Endothelial cell of umbilical vein (primary cell): ENCODE measurements around the gene DDX47. TPM values are rescaled to one million over a fixed set of nuclear protein-coding genes. Genes with fewer than 3 reads are reported as not detected.

Experiments used
- BruUV-seq: library from RNA; stranded (reverse); fragments of 400-500 nt; replicated peaks from 2 replicates; lab custom pipeline; 2021; lab: Mats Ljungman, UMichigan
- CTCF ChIA-PET: fragments of 300-600, 350-600 bp; sonication (Branson Sonifier 250); formaldehyde crosslinking; loops from one replicate; lab custom pipeline; 2021; ENCODE audit warnings: antibody characterized with exemption, inconsistent platforms; lab: Charles Lee
- POLR2A ChIA-PET: fragments of 300-600, 350-600 bp; sonication (Branson Sonifier 250); formaldehyde crosslinking; loops from one replicate; lab custom pipeline; 2021; ENCODE audit warnings: antibody characterized with exemption, inconsistent platforms; lab: Charles Lee
- DNase-seq: peaks from one replicate; pipeline ENCODE4 v3.0.0-alpha.2; 2011; ENCODE audit warnings: low read depth, low spot score
- FAIRE-seq: peaks from 2 replicates; lab custom pipeline; 2011; peaks lifted over from hg19 to GRCh38; lab: Jason Lieb, UNC
- H2AFZ ChIP-seq: 2 replicates; pipeline ENCODE4 v1.6.0; 2012; ENCODE audit warnings: low read depth, low read length, control low read depth, inconsistent platforms
- H3K27ac ChIP-seq: 2 replicates; pipeline ENCODE4 v1.5.1; 2011; ENCODE audit warnings: low read depth, mild to moderate bottlenecking, control low read depth, low read length, moderate library complexity; ENCODE audit not compliant: insufficient read depth
- H3K27me3 ChIP-seq, 2 experiments: 2 replicates each; pipeline versions ENCODE4 v1.6.0 to v1.6.1; 2011; ENCODE audit warnings: low read length in 2 of 2, mixed read lengths in 1 of 2; ENCODE audit not compliant: control insufficient read depth in 2 of 2, insufficient read depth in 2 of 2
- H3K36me3 ChIP-seq, 2 experiments: 2 replicates in 1 of 2; 3 replicates in 1 of 2; pipeline ENCODE4 v1.5.1; 2011; ENCODE audit warnings: low read length in 2 of 2, mild to moderate bottlenecking in 1 of 2, moderate library complexity in 1 of 2; ENCODE audit not compliant: control insufficient read depth in 2 of 2, insufficient read depth in 2 of 2; ENCODE audit errors: extremely low read depth in 1 of 2
- H3K4me1 ChIP-seq: 3 replicates; pipeline ENCODE4 v1.5.1; 2011; ENCODE audit warnings: mild to moderate bottlenecking, low read length; ENCODE audit not compliant: control insufficient read depth, insufficient read depth; ENCODE audit errors: extremely low read depth
- H3K4me2 ChIP-seq: 2 replicates; pipeline ENCODE4 v1.6.1; 2011; ENCODE audit warnings: low read length, control low read depth, mixed read lengths; ENCODE audit not compliant: insufficient read depth
- H3K4me3 ChIP-seq, 3 experiments: fragments of 200-600 bp in 1 of 3; sonication (generic), shearing (Covaris generic) in 1 of 3; replicated peaks in 1 of 3; 2 replicates each; pipeline ENCODE4 v1.5.1; 2011 to 2016; ENCODE audit warnings: control low read depth in 3 of 3, low read length in 3 of 3, mild to moderate bottlenecking in 2 of 3, inconsistent platforms in 1 of 3, low read depth in 1 of 3, moderate library complexity in 1 of 3; ENCODE audit not compliant: insufficient read depth in 1 of 3
- H3K79me2 ChIP-seq: 2 replicates; pipeline ENCODE4 v1.6.0; 2012; ENCODE audit warnings: low read length, inconsistent platforms; ENCODE audit not compliant: control insufficient read depth, insufficient read depth
- H3K9ac ChIP-seq: replicated peaks from 2 replicates; pipeline ENCODE3; 2011; ENCODE audit warnings: low read length, control low read depth; ENCODE audit not compliant: insufficient read depth; ENCODE audit errors: extremely low read depth
- H3K9me1 ChIP-seq: replicated peaks from 3 replicates; pipeline ENCODE4 v1.6.0; 2011; ENCODE audit warnings: mild to moderate bottlenecking, low read length; ENCODE audit not compliant: control insufficient read depth, insufficient read depth; ENCODE audit errors: extremely low read depth
- H3K9me3 ChIP-seq: replicated peaks from 2 replicates; pipeline ENCODE4 v1.5.1; 2012; ENCODE audit warnings: low read length, inconsistent platforms; ENCODE audit not compliant: control insufficient read depth, insufficient read depth
- H4K20me1 ChIP-seq: replicated peaks from 2 replicates; pipeline ENCODE3; 2011; ENCODE audit warnings: mild to moderate bottlenecking, low read length; ENCODE audit not compliant: control insufficient read depth, insufficient read depth; ENCODE audit errors: extremely low read depth
- CTCF ChIP-seq, 2 donors: IDR thresholded peaks; 1 replicate in 1 of 2; 2 replicates in 1 of 2; pipeline ENCODE4 v1.5.1; 2011; ENCODE audit warnings: low read length in 2 of 2, mild to moderate bottlenecking in 2 of 2, moderate library complexity in 2 of 2, control low read depth in 1 of 2, inconsistent platforms in 1 of 2, low read depth in 1 of 2; ENCODE audit not compliant: insufficient read depth in 1 of 2; ENCODE audit errors: extremely low read depth in 1 of 2
- EZH2 ChIP-seq: IDR thresholded peaks from 2 replicates; pipeline ENCODE4 v1.6.1; 2012; ENCODE audit warnings: borderline replicate concordance, low read depth, mild to moderate bottlenecking, moderate library complexity, low read length, inconsistent platforms; ENCODE audit not compliant: severe bottlenecking
- FOS ChIP-seq: IDR thresholded peaks from 2 replicates; pipeline ENCODE4 v1.6.1; 2011; ENCODE audit warnings: mild to moderate bottlenecking, low read length, moderate library complexity, borderline replicate concordance; ENCODE audit not compliant: insufficient read depth
- GATA2 ChIP-seq: IDR thresholded peaks from 2 replicates; pipeline ENCODE4 v1.7.0; 2011; ENCODE audit warnings: low read depth, mild to moderate bottlenecking, moderate library complexity, mixed read lengths, low read length; ENCODE audit not compliant: insufficient read length, insufficient read depth
- JUN ChIP-seq: IDR thresholded peaks from 2 replicates; pipeline ENCODE4 v1.6.1; 2011; ENCODE audit warnings: borderline replicate concordance, low read depth; ENCODE audit not compliant: insufficient read length, insufficient read depth
- MAX ChIP-seq: IDR thresholded peaks from 2 replicates; pipeline ENCODE4 v1.6.1; 2011; ENCODE audit not compliant: insufficient read depth, insufficient read length
- MYC ChIP-seq: IDR thresholded peaks from one replicate; pipeline ENCODE4 v1.6.1; 2011; ENCODE audit warnings: mild to moderate bottlenecking, low read depth, low read length
- POLR2A ChIP-seq: IDR thresholded peaks from 2 replicates; pipeline ENCODE4 v1.6.1; 2012; ENCODE audit warnings: low read depth, mild to moderate bottlenecking, control low read depth, low read length
- POLR2AphosphoS5 ChIP-seq: IDR thresholded peaks from 2 replicates; pipeline ENCODE4 v1.6.1; 2012; ENCODE audit warnings: low read depth, mild to moderate bottlenecking, control low read depth, low read length, moderate library complexity; ENCODE audit not compliant: insufficient read depth
- dilution Hi-C: fragments of 300-500 bp; cut with MboI; formaldehyde crosslinking; loops from one replicate; pipeline ENCODE4 v1.15.0; 2019; ENCODE audit warnings: low sequenced_read_pairs; ENCODE audit not compliant: extremely low pct_ligation_motif_present
- intact Hi-C: fragments of 100-400 bp; cut with micrococcal nuclease; formaldehyde crosslinking; loops from one replicate; pipeline ENCODE4 v1.10.0; 2022
- polyA plus RNA-seq, 4 experiments: library from polyadenylated mRNA; depleted of rRNA in 3 of 4; stranded (reverse) in 3 of 4; unstranded in 1 of 4; fragments of >200 nt; gene quantifications; 2 replicates each; pipeline versions ENCODE4 v1.2.1 to v1.2.3, GENCODE V29; 2011 to 2012; ENCODE audit warnings: missing spikeins in 1 of 4
- total RNA-seq: library from RNA; stranded (reverse); gene quantifications from 2 replicates; pipeline ENCODE4 v1.2.3, GENCODE V29; 2021

Gene DDX47
- total and polyA plus RNA-seq, 2 donors (not counting 3 experiments of a cell fraction or from before 2014, with no cell fraction given): 73.4 to 74.6 TPM

- no peaks in the 10 kb centered on the region for H4K20me1 ChIP-seq
- peak within 1 kb of the TSS; percentile 83 for H3K9ac ChIP-seq
- peak within 1 kb of the TSS; percentile 90 for H3K4me2 ChIP-seq
- CTCF ChIA-PET: interaction anchor here (0.7 to 2.1 kb wide), 4 partner anchors 9 to 48 kb away, joined by 3 to 8 read pairs (median 6); no protein-coding TSS in a partner anchor
- peak within 1 kb of the TSS; percentile 78 for H3K27ac ChIP-seq
- no peaks in the 10 kb centered on the region for H3K9me3 ChIP-seq
- FAIRE-seq (peak; percentile 86), DNase-seq (peak; percentile 81)
- H3K9me1 ChIP-seq: no peaks in the 10 kb centered on the region
- no peaks in the 10 kb centered on the region for H3K27me3 ChIP-seq
- dilution Hi-C loops (no loop called here), intact Hi-C loops (loop anchor here (2.0 to 5.0 kb wide), 2 partner anchors 60 to 107 kb away; partner anchors contain the start of gene GPRC5A)
- TF ChIP-seq POLR2A (peak; percentile 57), GATA2 (no peak), MYC (no peak), POLR2AphosphoS5 (peak; percentile 27), MAX (no peak), FOS (no peak), EZH2 (no peak), CTCF (IDR thresholded peaks at IDR 0.05; ENCODE audit: extremely low read depth in 1 of 2, insufficient read depth in 1 of 2, low read depth in 1 of 2, low read length in 2 of 2) (no peak), JUN (peak; percentile 27)
- H2AFZ ChIP-seq: peak within 1 kb of the TSS; percentile 6
- POLR2A ChIA-PET: interaction anchor here (1.4 kb wide), 1 partner anchor 48 kb away, joined by 4 read pairs; no protein-coding TSS in a partner anchor
- peaks cover 45% of the 10 kb centered on the region for H3K4me1 ChIP-seq
- H3K79me2 ChIP-seq: peaks cover 12% of the 10 kb centered on the region
- peak within 1 kb of the TSS; percentile 6 to 44 (median 39) for H3K4me3 ChIP-seq
- no TSS peak for BruUV-seq
- no peaks in the 10 kb centered on the region for H3K36me3 ChIP-seq
These were observed 28.0 kb upstream of the DDX47 start, which contains the start of gene APOLD1 for GRCh38 chr12:12784911-12785814. Gene APOLD1 (plus strand): TSS chr12:12785659. CDS start chr12:12785692, 33 bp downstream.
